Measurements from ENCODE around the gene GRAMD2B.

Gene GRAMD2B

DNA sequence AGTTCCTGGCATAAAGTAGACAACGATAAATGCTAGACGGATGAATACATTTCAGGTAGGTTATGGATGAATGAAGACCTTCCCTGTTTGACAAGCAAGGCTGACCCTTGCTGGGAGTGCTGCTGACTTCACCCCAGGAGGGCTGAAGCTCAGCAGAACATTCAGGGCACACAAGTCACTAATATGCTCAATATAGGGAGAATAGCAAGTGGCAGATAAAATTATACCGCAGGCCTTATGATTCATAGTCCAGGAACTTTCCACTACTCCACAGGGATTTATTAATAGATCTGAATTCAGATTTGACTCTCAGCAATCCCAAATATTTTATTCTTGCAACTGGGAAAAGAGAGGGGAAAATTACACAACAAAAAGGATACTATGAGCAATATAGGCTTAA, 38.2 kb upstream of the GRAMD2B start:
- TF ChIP-seq, protein P1, sequence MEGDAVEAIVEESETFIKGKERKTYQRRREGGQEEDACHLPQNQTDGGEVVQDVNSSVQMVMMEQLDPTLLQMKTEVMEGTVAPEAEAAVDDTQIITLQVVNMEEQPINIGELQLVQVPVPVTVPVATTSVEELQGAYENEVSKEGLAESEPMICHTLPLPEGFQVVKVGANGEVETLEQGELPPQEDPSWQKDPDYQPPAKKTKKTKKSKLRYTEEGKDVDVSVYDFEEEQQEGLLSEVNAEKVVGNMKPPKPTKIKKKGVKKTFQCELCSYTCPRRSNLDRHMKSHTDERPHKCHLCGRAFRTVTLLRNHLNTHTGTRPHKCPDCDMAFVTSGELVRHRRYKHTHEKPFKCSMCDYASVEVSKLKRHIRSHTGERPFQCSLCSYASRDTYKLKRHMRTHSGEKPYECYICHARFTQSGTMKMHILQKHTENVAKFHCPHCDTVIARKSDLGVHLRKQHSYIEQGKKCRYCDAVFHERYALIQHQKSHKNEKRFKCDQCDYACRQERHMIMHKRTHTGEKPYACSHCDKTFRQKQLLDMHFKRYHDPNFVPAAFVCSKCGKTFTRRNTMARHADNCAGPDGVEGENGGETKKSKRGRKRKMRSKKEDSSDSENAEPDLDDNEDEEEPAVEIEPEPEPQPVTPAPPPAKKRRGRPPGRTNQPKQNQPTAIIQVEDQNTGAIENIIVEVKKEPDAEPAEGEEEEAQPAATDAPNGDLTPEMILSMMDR (IDR thresholded peaks at IDR 0.05; ENCODE audit: borderline replicate concordance, insufficient read depth, low read depth, low read length) = no peak
- H3K4me3 ChIP-seq (ENCODE audit: low read depth, low read length) = no peak overlapping the region

DNA sequence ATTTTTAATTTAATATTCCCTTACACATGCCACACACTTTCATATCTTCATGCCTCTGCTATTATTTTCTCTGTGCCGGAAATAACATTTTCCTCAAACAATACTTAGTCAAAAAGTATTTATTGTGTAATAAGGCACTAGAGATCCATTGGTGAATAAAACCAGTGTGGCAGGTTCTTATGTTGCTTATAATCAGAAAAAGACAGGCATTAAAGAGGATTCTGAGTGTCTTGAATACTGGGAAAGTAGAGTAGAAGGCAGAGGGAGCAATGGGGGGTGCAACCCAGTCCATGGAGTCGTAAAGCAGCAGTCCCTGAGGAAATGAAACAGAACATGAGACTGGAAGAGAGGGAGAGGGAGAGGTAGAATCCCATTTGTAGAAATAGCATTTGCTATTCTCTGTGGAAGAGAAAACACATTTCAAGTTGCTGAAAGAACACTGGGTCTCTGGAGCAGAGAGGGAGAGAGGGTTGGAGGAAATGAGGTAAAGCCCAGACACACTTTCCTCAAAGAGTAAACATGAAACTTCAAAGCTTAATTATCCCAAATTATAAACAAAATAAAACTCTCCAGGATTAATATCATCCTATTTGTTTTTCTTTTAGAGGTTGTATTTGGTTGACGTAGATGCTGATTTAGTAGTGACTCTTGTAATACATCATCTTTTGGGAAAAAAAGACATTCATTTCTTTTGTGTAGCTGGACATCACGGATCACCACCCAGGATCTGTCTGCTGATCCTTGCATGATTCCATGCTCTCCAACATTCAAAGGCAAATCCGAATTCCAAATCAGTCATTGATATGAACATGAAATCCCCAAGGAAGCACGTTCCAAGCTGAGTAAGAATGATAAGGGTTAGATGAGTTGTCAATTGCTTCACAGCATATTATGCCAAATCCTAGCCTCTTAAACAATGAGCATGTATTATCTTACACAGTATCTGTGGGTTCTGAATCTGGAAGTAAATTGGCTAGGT, 37.4 kb upstream of the GRAMD2B start:
- H3K4me3 ChIP-seq (ENCODE audit: low read depth, low read length) = no peak overlapping the region
- TF ChIP-seq, protein P1 (IDR thresholded peaks at IDR 0.05; ENCODE audit: borderline replicate concordance, insufficient read depth, low read depth, low read length) = no peak

GRCh38 chr5:126389179-126389578, 34.0 kb upstream of the GRAMD2B start:
- TF ChIP-seq, protein P1 (IDR thresholded peaks at IDR 0.05; ENCODE audit: borderline replicate concordance, insufficient read depth, low read depth, low read length) = no peak
- H3K4me3 ChIP-seq (ENCODE audit: low read depth, low read length) = no peak overlapping the region

DNA sequence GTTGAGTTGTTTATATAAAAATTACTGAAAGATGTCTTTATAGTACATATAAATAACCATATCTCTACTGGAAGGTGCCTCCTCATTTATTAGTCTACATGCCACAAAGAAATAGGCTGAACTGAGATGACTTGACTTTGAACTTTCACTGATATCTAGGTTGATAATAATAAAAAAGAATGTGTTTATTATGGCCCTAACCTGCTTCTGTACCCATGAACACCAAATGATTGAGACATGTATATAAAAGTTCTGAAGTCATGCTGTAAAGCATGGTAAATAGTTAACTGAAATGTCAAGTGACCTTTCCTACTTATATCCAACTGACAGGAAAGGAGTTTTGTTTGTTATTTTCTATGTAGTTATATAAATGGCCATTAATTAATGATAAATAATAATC, 33.2 kb upstream of the GRAMD2B start:
- H3K4me3 ChIP-seq (ENCODE audit: low read depth, low read length) = no peak overlapping the region
- TF ChIP-seq, protein P1 (IDR thresholded peaks at IDR 0.05; ENCODE audit: borderline replicate concordance, insufficient read depth, low read depth, low read length) = no peak

- H3K4me3 ChIP-seq (ENCODE audit: low read depth, low read length) = no peak overlapping the region
- TF ChIP-seq, protein P1 (IDR thresholded peaks at IDR 0.05; ENCODE audit: borderline replicate concordance, insufficient read depth, low read depth, low read length) = no peak
Measured at GRCh38 chr5:126391386-126391785, 31.8 kb upstream of the GRAMD2B start.

GRCh38 chr5:126394211-126394788, 28.9 kb upstream of the GRAMD2B start:
- H3K4me3 ChIP-seq (ENCODE audit: low read depth, low read length) = no peak overlapping the region
- TF ChIP-seq, protein P1 (IDR thresholded peaks at IDR 0.05; ENCODE audit: borderline replicate concordance, insufficient read depth, low read depth, low read length) = no peak

Measured in GM12875 (cell line).